Testis (tissue), 2 donors: ENCODE measurements around the gene CDC42BPB.

Experiments used
- POLR2A ChIP-seq: fragments of 450-650 bp; IDR thresholded peaks from one replicate; pipeline ENCODE4 v1.6.1; 2017; ENCODE audit warnings: antibody characterized with exemption, mild to moderate bottlenecking, moderate library complexity
- TF ChIP-seq, protein P1 (sequence below), 3 experiments: fragments of 450-650 bp in 2 of 3; fragments of 200-600 bp in 1 of 3; sonication (generic) in 1 of 3; IDR thresholded peaks; one replicate each; pipeline ENCODE4 v1.5.1; 2016 to 2019; ENCODE audit warnings: antibody characterized with exemption in 3 of 3, mild to moderate bottlenecking in 2 of 3, moderate library complexity in 1 of 3

DNA sequence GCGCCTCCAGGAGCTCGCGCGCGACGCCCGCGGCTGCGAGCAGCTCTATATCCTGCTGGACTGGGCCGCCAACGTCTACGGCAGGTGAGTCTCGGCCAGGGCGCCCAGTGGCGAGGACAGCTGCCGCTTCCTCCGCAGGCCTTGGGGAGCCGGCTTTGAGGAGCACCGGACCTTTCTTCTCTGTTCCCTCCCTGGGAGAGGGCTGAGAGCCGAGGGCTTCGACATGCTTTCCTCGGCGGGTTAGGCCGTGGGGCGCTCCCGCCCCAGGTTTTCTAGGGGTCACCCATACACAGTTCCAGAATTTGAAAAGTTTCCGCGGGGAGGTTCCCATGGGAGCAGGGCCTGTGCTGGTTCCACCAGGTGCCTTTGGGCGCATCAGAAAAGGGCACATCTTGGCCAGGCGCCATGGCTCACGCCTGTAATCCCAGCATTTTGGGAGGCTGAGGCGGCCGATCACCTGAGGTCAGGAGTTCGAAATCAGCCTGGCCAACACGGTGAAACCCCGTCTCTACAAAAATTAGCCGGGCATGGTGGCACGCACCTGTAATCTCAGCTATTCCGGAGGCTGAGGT is 45.4 kb upstream of the CDC42BPB start:
- TF ChIP-seq, protein P1, sequence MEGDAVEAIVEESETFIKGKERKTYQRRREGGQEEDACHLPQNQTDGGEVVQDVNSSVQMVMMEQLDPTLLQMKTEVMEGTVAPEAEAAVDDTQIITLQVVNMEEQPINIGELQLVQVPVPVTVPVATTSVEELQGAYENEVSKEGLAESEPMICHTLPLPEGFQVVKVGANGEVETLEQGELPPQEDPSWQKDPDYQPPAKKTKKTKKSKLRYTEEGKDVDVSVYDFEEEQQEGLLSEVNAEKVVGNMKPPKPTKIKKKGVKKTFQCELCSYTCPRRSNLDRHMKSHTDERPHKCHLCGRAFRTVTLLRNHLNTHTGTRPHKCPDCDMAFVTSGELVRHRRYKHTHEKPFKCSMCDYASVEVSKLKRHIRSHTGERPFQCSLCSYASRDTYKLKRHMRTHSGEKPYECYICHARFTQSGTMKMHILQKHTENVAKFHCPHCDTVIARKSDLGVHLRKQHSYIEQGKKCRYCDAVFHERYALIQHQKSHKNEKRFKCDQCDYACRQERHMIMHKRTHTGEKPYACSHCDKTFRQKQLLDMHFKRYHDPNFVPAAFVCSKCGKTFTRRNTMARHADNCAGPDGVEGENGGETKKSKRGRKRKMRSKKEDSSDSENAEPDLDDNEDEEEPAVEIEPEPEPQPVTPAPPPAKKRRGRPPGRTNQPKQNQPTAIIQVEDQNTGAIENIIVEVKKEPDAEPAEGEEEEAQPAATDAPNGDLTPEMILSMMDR (IDR thresholded peaks at IDR 0.05): no peak
- TF ChIP-seq POLR2A: no peak
